Measurements from ENCODE around the gene ZNF425.

- TF ChIP-seq POLR2AphosphoS5 (IDR thresholded peaks at IDR 0.05) (no peak), CTCF (IDR thresholded peaks at IDR 0.05) (no peak), POLR2A (IDR thresholded peaks at IDR 0.05) (no peak)
Observed at GRCh38 chr7:149125189-149125862, 798 bp downstream of the ZNF425 start.
